Neural progenitor cell (in vitro differentiated cells): ENCODE data around the gene MYH9. TPM values are rescaled to one million over a fixed set of nuclear protein-coding genes. Genes with fewer than 3 reads are reported as not detected.
A peak's percentile ranks its signal among the peaks of the same experiment; 100 is the strongest.

Source experiments
- DNase-seq: peaks from one replicate; pipeline ENCODE4 v3.0.0-alpha.2; 2016; ENCODE audit warnings: low spot score
- H2AFZ ChIP-seq: fragments of 200-600 bp; sonication (generic); replicated peaks from 2 replicates; pipeline ENCODE4 v1.6.1; 2016; ENCODE audit warnings: antibody characterized with exemption
- H3F3A ChIP-seq: fragments of 200-600 bp; sonication (generic); 2 replicates; pipeline ENCODE4 v1.6.1; 2016; ENCODE audit warnings: antibody characterized with exemption, low read depth
- H3K27ac ChIP-seq: fragments of 200-600 bp; sonication (generic); 2 replicates; pipeline ENCODE4 v1.5.1; 2016; ENCODE audit warnings: mild to moderate bottlenecking
- H3K27me3 ChIP-seq: fragments of 200-600 bp; sonication (generic); 2 replicates; pipeline ENCODE4 v1.6.1; 2016; ENCODE audit warnings: mild to moderate bottlenecking, moderate library complexity
- H3K36me3 ChIP-seq: fragments of 200-600 bp; sonication (generic); 2 replicates; pipeline ENCODE4 v1.5.1; 2016
- H3K4me1 ChIP-seq: fragments of 200-600 bp; sonication (generic); 2 replicates; pipeline ENCODE4 v1.6.1; 2016; ENCODE audit warnings: mixed run types
- H3K4me2 ChIP-seq: fragments of 200-600 bp; sonication (generic); 2 replicates; pipeline ENCODE4 v1.6.1; 2016
- H3K4me3 ChIP-seq: fragments of 200-600 bp; sonication (generic); 2 replicates; pipeline ENCODE4 v1.5.1; 2016
- H3K79me2 ChIP-seq: fragments of 200-600 bp; sonication (generic); 2 replicates; pipeline ENCODE4 v1.6.1; 2016; ENCODE audit warnings: low read depth
- H3K9ac ChIP-seq: fragments of 200-600 bp; sonication (generic); 2 replicates; pipeline ENCODE4 v1.6.1; 2016
- H3K9me3 ChIP-seq: fragments of 200-600 bp; sonication (generic); 2 replicates; pipeline ENCODE4 v1.5.1; 2016; ENCODE audit warnings: low read depth
- H4K20me1 ChIP-seq: fragments of 200-600 bp; sonication (generic); 2 replicates; pipeline ENCODE4 v1.6.1; 2016; ENCODE audit warnings: low read depth
- H3K27ac Mint-ChIP-seq: 3 replicates; pipeline ENCODE4 v1.8.0; 2021; ENCODE audit warnings: mixed read lengths
- H3K27me3 Mint-ChIP-seq: 2 replicates; pipeline ENCODE4 v1.8.0; 2022; ENCODE audit warnings: low read depth, mild to moderate bottlenecking, inconsistent platforms, moderate library complexity, mixed read lengths; ENCODE audit not compliant: insufficient read depth
- H3K36me3 Mint-ChIP-seq: 3 replicates; pipeline ENCODE4 v1.8.0; 2021; ENCODE audit warnings: mixed read lengths
- H3K4me1 Mint-ChIP-seq: 3 replicates; pipeline ENCODE4 v1.8.0; 2021; ENCODE audit warnings: mixed read lengths
- H3K4me3 Mint-ChIP-seq: 3 replicates; pipeline ENCODE4 v1.8.0; 2021; ENCODE audit warnings: mild to moderate bottlenecking, moderate library complexity, mixed read lengths
- H3K9me3 Mint-ChIP-seq: 3 replicates; pipeline ENCODE4 v1.8.0; 2020; ENCODE audit warnings: mixed read lengths
- EZH2 ChIP-seq: fragments of 200-600 bp; sonication (generic); IDR thresholded peaks from 2 replicates; pipeline ENCODE4 v1.6.1; 2017; ENCODE audit warnings: antibody characterized with exemption, mild to moderate bottlenecking, moderate library complexity
- EZH2phosphoT487 ChIP-seq: fragments of 200-600 bp; sonication (generic); IDR thresholded peaks from 2 replicates; pipeline ENCODE4 v1.6.1; 2017; ENCODE audit warnings: antibody characterized with exemption
- total RNA-seq: library from RNA; depleted of rRNA; stranded (reverse); fragments of >200 nt; gene quantifications from 2 replicates; pipeline ENCODE4 v1.2.3, GENCODE V29; 2015; ENCODE audit warnings: low replicate concordance
- TF ChIP-seq, protein P1 (sequence below): fragments of 200-600 bp; sonication (generic); IDR thresholded peaks from 2 replicates; pipeline ENCODE4 v1.5.1; 2017; ENCODE audit warnings: antibody characterized with exemption, mild to moderate bottlenecking

The MYH9 gene
- total RNA-seq, 1 donor from 2014 or later, result 77.2 TPM

DNA sequence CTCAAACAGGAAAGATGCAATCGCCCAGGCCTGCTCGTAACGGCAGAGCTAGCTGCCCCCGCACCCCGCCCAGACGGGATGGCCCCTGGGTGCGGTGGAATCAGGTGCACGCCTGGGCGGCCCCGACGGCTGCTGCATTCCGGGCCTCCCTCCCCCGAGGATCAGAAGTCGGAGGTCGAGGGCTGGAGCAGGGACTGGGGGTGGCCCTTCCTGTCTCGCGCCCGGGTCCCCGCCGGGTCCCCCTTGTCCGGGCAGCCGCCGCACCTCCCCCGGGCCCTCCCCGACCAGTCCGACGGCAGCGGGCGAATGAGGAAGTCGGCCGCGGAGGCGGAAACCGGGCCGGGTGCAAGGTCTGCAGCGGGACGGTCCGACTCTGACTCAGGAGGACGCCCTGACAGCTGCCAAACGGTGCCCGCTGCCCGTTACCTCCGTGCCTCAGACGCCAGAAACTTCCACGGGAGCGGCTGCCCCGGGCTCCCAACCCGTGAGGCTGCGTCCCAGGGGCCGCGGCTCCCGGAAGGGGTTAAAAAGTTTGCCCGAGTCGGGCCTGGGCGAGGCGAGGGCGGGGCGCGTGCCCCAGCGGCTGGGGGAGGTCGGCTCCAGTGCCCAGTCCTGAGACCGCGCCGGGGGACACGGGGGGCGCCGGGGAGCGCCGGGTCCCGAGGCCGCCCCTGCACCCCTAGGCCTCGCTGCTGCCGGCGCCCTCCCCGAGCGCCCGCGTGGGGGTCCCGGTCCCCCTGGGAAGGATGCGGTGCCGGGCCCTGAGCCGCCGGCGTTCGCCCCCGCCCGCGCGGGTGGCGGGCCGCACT, 663 bp downstream of the MYH9 start:
- Mint-ChIP-seq H3K4me1 (peaks cover 38% of the 10 kb centered on the region), H3K36me3 (peaks cover 4% of the 10 kb centered on the region), H3K4me3 (peak overlapping the region; percentile 91), H3K27me3 (peaks cover 6% of the 10 kb centered on the region), H3K9me3 (no peaks in the 10 kb centered on the region), H3K27ac (peak overlapping the region; percentile 60)
- peaks cover 54% of the 10 kb centered on the region for H3K79me2 ChIP-seq
- peak overlapping the region; percentile 97 for H3K4me3 ChIP-seq
- peak overlapping the region; percentile 66 for H3K9ac ChIP-seq
- H4K20me1 ChIP-seq, result peaks cover 37% of the 10 kb centered on the region
- peaks cover 20% of the 10 kb centered on the region for H3K4me1 ChIP-seq
- peak; percentile 50 for DNase-seq
- H3K9me3 ChIP-seq, result no peaks in the 10 kb centered on the region
- H3F3A ChIP-seq, result peaks cover 42% of the 10 kb centered on the region
- H3K27ac ChIP-seq, result no peak overlapping the region
- no peaks in the 10 kb centered on the region for H3K36me3 ChIP-seq
- peak overlapping the region; percentile 90 for H3K4me2 ChIP-seq
- no peak overlapping the region for H2AFZ ChIP-seq
- no peaks in the 10 kb centered on the region for H3K27me3 ChIP-seq
- TF ChIP-seq EZH2phosphoT487 (no peak), EZH2 (no peak)
- TF ChIP-seq, protein P1, sequence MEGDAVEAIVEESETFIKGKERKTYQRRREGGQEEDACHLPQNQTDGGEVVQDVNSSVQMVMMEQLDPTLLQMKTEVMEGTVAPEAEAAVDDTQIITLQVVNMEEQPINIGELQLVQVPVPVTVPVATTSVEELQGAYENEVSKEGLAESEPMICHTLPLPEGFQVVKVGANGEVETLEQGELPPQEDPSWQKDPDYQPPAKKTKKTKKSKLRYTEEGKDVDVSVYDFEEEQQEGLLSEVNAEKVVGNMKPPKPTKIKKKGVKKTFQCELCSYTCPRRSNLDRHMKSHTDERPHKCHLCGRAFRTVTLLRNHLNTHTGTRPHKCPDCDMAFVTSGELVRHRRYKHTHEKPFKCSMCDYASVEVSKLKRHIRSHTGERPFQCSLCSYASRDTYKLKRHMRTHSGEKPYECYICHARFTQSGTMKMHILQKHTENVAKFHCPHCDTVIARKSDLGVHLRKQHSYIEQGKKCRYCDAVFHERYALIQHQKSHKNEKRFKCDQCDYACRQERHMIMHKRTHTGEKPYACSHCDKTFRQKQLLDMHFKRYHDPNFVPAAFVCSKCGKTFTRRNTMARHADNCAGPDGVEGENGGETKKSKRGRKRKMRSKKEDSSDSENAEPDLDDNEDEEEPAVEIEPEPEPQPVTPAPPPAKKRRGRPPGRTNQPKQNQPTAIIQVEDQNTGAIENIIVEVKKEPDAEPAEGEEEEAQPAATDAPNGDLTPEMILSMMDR, result no peak

DNA sequence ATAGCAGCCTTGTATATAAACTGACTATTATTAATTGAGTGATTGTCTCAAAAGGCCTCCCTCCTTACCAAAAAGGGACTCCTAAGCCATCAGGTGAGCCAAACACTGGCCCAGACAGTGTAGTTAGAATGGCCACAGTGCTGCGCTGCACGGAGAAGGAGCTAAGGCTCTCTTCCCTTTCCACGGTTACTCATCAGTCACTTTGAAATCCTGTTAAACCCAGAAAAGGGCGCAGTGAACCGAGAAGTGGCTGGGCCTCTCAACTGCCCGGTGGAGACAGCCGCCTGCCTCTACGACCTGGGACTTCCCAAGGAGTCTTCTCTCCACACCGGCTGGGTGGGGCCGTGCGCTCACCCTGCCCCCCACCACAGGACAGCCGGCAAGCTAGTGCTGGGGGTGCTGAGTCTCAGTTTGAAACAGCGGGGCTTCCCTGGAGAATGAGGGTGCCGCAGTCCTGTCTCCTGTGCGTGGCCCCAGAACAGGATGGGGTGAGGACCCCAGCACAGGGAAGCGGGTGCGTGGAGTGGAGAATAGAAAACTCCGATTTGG, 1.3 kb downstream of the MYH9 start:
- peak; percentile 79 for DNase-seq
- Mint-ChIP-seq H3K36me3 (peaks cover 7% of the 10 kb centered on the region), H3K27me3 (peaks cover 6% of the 10 kb centered on the region), H3K27ac (peak overlapping the region; percentile 97), H3K4me3 (peak overlapping the region; percentile 91), H3K9me3 (no peaks in the 10 kb centered on the region), H3K4me1 (peaks cover 32% of the 10 kb centered on the region)
- Histone ChIP-seq H3F3A (peaks cover 38% of the 10 kb centered on the region), H3K9me3 (no peaks in the 10 kb centered on the region), H3K4me3 (peak overlapping the region; percentile 97), H3K27me3 (no peaks in the 10 kb centered on the region), H4K20me1 (peaks cover 44% of the 10 kb centered on the region), H3K4me1 (peaks cover 20% of the 10 kb centered on the region), H2AFZ (no peak overlapping the region), H3K9ac (peak overlapping the region; percentile 66), H3K79me2 (peaks cover 61% of the 10 kb centered on the region), H3K4me2 (peak overlapping the region; percentile 90), H3K27ac (peak overlapping the region; percentile 89), H3K36me3 (no peaks in the 10 kb centered on the region)
- TF ChIP-seq EZH2phosphoT487, result no peak
- TF ChIP-seq, protein P1, result no peak
- no peak for TF ChIP-seq EZH2

- TF ChIP-seq EZH2 (no peak), EZH2phosphoT487 (no peak)
- TF ChIP-seq, protein P1, result no peak
Observed at GRCh38 chr22:36385491-36386350, 2.0 kb downstream of the MYH9 start.

More at GRCh38 chr22:36385491-36386350, 2.0 kb downstream of the MYH9 start:
- H3K4me3 ChIP-seq, result peak overlapping the region; percentile 97
- H3K36me3 Mint-ChIP-seq, result peaks cover 7% of the 10 kb centered on the region
- peaks cover 68% of the 10 kb centered on the region for H3K79me2 ChIP-seq
- no peaks in the 10 kb centered on the region for H3K9me3 Mint-ChIP-seq
- peak overlapping the region; percentile 97 for H3K27ac Mint-ChIP-seq
- H3K4me1 Mint-ChIP-seq, result peaks cover 31% of the 10 kb centered on the region
- H3K27me3 ChIP-seq, result no peaks in the 10 kb centered on the region
- H3K9me3 ChIP-seq, result no peaks in the 10 kb centered on the region
- H3F3A ChIP-seq, result peaks cover 36% of the 10 kb centered on the region
- no peak overlapping the region for H3K9ac ChIP-seq
- H3K36me3 ChIP-seq, result no peaks in the 10 kb centered on the region
- no peak overlapping the region for H2AFZ ChIP-seq
- peak overlapping the region; percentile 90 for H3K4me2 ChIP-seq
- peak overlapping the region; percentile 91 for H3K4me3 Mint-ChIP-seq
- H3K27me3 Mint-ChIP-seq, result peaks cover 6% of the 10 kb centered on the region
- H3K4me1 ChIP-seq, result peaks cover 20% of the 10 kb centered on the region
- DNase-seq, result peak; percentile 67
- peaks cover 51% of the 10 kb centered on the region for H4K20me1 ChIP-seq
- peak overlapping the region; percentile 89 for H3K27ac ChIP-seq
